Vagina (tissue), 2 donors: ENCODE data around the gene TMEM106C.

Experiments
- POLR2A ChIP-seq, 2 donors: fragments of 450-650 bp; IDR thresholded peaks; one replicate each; pipeline ENCODE4 v1.6.1; 2017; ENCODE audit warnings: antibody characterized with exemption in 2 of 2, mild to moderate bottlenecking in 2 of 2, moderate library complexity in 2 of 2
- TF ChIP-seq, protein P1 (sequence below), 3 experiments: fragments of 450-650 bp in 2 of 3; fragments of 200-600 bp in 1 of 3; sonication (generic) in 1 of 3; IDR thresholded peaks; one replicate each; pipeline ENCODE4 v1.5.1; 2017 to 2019; ENCODE audit warnings: antibody characterized with exemption in 3 of 3, mild to moderate bottlenecking in 2 of 3, moderate library complexity in 2 of 3

- TF ChIP-seq, protein P1, sequence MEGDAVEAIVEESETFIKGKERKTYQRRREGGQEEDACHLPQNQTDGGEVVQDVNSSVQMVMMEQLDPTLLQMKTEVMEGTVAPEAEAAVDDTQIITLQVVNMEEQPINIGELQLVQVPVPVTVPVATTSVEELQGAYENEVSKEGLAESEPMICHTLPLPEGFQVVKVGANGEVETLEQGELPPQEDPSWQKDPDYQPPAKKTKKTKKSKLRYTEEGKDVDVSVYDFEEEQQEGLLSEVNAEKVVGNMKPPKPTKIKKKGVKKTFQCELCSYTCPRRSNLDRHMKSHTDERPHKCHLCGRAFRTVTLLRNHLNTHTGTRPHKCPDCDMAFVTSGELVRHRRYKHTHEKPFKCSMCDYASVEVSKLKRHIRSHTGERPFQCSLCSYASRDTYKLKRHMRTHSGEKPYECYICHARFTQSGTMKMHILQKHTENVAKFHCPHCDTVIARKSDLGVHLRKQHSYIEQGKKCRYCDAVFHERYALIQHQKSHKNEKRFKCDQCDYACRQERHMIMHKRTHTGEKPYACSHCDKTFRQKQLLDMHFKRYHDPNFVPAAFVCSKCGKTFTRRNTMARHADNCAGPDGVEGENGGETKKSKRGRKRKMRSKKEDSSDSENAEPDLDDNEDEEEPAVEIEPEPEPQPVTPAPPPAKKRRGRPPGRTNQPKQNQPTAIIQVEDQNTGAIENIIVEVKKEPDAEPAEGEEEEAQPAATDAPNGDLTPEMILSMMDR (IDR thresholded peaks at IDR 0.05): no peak
- no peak for TF ChIP-seq POLR2A (IDR thresholded peaks at IDR 0.05)
Measured at GRCh38 chr12:47988073-47989022, 25.0 kb downstream of the TMEM106C start.
